A204.1 (cell line): Measurements from ENCODE around the gene PLEK.
"Not testable (repeated sequence)": the region's sequence is repeated elsewhere in the genome, so short reads cannot be mapped to it uniquely, and the experiment has no call there.

ENCODE experiments used
- FAIRE-seq: peaks from 2 replicates; lab custom pipeline; 2012; peaks lifted over from hg19 to GRCh38; lab: Jason Lieb, UNC

PLEK gene

DNA sequence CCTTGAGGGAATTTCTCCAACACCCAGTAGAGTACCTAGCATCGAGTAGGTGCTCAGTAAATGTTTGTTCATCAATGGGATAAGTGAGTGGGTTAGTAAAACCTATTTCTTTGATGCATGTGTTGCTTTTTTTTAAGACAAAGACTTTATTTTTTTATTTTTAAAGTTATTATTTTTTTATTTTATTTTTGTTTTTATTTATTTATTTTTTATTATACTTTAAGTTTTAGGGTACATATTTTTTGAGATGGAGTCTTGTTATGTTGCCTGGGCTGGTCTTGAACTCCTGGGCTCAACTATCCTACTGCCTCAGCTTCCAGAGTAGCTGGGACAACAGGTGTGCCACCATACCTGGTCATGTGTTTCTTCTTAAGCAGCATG, 20.8 kb downstream of the PLEK start:
- no peak for FAIRE-seq

DNA sequence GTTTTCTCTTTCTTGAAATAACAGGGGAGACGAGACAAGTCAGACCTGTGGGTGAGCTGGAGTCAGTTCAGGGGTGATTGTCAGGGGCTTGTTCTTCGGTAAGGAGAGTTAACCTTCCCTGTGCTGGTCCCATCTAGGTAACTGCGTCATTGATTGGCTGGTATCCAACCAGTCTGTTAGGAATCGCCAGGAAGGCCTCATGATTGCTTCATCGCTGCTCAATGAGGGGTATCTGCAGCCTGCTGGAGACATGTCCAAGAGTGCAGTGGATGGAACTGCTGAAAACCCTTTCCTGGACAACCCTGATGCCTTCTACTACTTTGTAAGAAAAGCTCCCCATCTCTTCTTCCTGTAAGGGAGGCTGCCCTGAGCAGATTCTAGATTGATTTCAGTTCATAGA, 21.3 kb downstream of the PLEK start:
- no peak for FAIRE-seq

DNA sequence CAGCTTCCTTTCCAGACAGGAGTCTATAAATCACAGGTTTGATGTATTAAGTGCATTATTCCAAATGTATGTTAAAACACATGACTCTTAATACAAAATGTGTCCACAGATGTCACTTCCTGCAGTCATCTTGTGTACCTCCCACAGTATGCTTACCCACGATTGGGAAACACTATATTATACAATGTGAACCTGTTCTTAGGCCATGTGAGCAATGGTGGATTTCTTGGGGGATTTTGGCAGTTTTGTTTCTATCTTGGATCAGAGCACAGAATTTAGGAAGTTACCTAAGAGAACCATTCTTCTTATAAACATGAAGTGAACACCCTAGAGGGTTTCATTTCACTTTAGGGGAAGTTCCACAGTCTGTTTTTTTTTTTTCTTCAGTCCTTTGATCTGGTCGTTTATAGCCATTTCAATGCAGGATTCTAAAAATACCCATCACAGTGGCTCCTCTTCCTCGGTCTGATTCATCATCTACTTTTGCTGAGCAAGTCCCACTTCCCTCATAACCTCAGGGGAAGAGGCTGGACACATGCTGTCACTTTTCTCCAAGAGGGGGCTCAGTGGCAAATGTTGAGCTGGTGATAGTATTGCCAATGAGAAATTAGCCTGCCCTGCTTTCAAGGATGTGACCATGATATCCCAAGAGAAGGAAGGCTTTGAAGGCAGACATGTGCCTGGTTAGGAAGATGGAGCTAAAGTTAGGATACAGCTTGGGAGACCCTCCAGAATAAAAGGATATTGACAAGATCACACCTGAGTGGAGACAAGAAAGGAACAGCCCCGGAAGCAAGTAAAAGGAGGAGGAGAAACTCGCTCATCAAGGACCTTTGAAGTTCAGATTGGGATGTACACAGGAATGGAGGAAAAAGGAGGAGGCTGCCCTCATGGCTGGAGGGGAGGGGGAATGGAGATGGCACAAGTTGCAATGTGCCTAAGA, 22.6 kb downstream of the PLEK start:
- FAIRE-seq = no peak

DNA sequence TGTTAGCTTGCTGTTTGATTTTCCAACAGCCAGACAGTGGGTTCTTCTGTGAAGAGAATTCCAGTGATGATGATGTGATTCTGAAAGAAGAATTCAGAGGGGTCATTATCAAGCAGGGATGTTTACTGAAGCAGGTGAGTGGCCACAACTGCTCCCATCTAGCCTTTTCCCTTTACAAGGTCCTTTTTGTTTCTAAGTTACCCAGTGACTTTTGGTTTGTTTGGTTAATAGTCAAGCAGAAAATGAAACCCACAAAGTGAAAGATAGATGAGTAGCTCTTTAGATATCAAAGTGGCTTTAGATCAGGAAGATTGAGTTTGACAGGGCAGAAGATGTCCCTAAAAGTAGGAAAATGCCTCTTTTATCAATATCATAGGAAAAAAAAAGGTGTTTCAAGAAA, 23.3 kb downstream of the PLEK start:
- FAIRE-seq = no peak

DNA sequence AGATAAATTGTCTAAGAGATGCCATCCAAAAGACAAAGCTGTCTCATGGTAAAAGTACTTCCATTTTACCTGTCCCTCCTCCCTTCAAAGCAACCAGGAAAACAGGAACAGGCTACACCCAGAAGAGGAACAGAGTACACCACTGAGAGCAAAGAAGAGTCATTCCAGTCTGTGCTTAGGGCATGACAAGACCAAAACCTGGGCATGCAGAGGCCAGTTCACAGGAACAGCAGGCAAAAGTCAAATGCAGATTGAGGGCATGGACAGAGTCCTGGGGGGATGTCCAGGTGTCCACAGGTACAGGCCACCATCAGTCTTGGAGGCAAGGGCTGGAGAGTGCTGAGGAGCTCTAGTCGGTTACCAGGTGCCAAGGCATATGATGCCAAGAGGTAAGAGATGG, 23.7 kb downstream of the PLEK start:
- FAIRE-seq = no peak

DNA sequence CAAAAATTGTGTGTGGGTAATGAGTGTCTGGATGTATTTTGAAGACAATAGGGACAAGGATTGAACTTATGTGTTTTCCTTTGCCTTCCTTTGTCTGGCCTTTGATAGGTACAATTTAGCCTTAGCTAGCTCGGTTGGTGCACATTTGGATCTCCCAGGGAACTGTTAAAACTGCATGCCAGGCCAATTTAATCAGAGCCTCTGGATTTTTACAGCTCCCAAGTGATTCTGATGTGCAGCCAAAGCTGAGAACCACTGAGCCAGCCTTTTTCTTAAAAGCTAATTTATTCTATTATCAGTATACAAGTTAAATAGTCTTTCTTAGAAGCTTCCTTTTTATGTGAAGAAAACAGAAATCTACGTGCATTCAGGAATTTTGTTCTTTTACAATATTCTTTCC, 25.0 kb downstream of the PLEK start:
- no peak for FAIRE-seq

DNA sequence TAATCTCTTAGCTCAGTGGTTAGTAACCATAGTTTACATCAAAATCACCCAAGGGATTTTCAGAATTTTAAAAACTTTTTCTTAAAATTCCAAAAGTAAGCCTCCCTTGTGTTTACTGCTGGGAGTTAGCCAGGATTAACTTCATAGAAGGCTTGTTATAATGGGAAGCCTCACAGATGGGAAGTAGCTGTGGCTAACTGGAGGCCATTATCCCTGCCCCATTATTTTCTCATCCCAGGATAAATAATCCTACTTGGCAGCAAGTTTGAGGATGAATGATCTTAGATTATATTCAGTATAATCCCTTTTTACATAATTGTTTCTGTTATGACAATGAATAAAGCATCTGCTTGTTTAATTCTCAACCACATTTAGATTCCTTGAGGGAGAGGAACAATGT, 25.5 kb downstream of the PLEK start:
- FAIRE-seq = no peak

DNA sequence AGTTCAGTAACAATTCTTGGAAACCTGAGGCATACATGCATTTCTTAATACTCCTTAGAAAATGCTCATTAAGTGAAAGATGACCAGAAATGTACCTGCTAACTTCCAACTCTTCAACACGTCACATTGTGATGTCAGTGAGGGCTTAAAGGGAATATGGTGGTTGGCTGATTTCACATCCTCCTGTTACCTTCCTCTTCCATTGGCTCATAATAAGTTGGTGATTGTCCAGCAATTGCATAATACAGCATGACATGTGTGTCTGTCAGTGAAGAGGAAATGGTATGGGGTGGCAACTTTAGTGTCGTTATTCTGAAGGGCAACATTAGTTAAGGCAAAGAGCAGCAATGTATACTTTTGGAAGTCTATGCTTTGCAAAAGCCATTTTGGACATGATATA, 26.0 kb downstream of the PLEK start:
- FAIRE-seq = no peak

DNA sequence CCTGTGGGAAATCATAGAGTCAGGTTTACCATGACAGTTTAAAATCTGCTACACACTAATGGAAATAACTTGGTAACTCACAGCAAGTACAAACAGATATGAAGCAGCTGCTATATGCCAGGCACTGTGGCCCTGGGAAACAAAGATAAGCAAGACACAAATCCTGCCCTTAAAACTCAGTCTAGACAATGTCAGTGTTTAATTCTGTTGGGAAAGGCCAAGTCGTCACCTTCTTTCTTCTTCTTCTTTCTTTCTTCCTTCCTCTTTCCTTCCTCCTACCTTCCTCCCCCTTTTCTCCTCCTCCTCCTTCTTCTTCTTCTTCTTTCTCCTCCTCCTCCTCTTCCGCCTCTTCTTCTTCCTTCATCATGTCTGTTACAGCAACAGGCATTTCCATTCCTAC, 26.8 kb downstream of the PLEK start:
- FAIRE-seq = no peak

DNA sequence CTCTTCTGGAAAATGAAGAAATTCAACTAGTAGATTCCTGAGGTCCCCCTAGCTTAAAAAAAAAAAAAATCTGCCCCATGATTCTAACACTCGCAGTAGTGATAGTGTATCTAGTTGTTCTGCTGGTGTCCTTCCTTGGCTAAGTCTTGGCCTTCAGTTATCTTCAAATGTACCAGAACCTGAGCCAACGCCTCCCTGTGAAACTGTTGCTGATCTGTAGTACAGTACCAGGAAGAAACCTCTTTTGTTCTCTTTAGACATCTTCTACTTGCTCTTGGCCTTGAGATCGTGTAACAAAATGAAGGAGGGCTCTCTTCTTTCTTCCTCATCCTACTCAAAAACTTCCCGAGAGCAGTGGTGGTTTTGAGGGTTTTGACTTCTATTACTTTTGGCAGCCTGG, 31.0 kb downstream of the PLEK start:
- FAIRE-seq = no peak

DNA sequence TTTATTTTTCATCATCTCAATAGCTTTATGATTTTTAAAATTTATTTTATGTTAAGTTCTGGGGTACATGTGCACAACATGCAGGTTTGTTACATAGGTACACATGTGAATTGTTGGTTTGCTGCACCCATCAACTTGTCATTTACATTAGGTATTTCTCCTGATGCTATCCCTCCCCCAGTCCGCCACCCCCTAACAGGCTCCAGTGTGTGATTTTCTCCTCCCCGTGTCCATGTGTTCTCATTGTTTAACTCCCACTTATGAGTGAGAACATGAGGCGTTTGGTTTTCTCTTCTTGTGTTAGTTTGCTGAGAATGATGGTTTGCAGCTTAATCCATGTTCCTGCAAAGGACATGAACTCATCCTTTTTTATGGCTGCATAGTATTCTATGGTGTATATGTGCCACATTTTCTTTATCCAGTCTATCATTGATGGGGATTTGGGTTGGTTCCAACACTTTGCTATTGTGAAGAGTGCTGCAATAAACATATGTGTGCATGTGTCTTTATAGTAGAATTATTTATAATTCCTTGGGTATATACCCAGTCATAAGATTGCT, 32.7 kb downstream of the PLEK start:
- not testable (repeated sequence) for FAIRE-seq

DNA sequence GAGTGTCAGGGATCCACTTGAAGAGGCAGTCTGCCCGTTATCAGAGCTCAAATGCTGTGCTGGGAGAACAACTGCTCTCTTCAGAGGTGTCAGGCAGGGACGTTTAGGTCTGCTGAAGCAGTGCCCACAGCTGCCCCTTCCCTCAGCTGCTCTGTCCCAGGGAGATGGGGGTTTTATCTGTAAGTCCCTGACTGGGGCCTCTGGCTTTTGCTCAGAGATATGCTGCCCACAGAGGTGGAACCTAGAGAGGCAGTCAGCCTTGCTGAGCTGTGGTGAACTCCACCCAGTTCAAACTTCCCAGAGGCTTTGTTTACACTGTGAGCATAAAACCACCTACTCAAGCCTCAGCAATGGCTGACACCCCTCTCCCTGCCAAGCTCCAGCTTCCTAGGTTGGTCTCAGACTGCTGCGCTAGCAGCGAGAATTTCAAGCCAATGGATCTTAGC, 38.1 kb downstream of the PLEK start:
- no peak for FAIRE-seq

DNA sequence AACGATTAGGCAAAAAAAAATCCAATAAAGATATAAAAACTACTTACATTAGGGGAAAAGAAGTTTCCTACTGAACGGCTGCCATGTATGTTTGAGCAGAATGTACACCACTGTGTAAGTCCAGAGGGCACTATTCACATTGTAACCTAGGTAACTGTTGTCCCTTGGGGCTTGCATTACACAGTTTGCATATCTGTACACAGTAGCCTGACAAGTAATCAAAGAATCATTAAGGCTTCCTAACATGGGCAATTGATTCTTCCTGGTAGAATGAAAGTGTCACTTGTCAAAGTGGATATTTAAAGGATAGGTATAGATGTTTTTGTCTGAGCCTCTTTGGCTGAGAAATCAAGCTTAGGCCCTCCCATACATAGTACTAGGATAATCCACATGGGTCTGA, 39.1 kb downstream of the PLEK start:
- FAIRE-seq = no peak

DNA sequence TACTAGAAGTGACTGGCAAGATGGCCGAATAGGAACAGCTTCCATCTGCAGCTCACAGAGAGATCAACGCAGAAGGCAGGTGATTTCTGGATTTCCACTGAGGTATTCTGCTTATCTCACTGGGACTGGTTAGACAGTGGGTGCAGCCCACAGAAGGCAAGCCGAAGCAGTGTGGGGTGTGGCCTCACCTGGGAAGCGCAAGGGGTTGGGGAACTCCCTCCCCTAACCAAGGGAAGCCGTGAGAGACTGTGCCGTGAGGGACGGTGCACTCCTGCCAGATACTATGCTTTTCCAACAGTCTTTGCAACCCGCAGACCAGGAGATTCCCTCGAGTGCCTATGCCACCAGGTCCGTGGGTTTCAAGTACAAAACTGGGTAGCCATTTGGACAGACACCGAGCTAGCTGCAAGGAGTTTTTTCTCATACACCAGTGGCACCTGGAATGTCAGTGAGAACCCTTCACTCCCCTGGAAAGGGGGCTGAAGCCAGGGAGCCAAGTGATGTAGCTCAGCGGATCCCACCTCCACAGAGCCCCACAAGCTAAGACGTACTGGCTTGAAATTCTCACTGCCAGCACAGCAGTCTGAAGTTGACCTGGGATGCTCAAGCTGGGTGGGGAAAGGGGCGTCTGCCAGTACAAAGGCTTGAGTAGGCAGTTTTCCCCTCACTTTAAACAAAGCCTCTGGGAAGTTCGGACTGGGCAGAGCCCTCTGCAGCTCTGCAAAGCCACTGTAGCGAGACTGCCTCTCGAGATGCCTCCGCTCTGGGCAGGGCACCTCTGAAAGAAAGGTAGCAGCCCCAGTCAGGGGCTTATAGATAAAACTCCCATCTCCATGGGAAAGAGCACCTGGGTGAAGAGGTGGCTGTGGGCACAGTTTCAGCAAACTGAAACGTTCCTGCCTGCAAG, 40.1 kb downstream of the PLEK start:
- FAIRE-seq = no peak

DNA sequence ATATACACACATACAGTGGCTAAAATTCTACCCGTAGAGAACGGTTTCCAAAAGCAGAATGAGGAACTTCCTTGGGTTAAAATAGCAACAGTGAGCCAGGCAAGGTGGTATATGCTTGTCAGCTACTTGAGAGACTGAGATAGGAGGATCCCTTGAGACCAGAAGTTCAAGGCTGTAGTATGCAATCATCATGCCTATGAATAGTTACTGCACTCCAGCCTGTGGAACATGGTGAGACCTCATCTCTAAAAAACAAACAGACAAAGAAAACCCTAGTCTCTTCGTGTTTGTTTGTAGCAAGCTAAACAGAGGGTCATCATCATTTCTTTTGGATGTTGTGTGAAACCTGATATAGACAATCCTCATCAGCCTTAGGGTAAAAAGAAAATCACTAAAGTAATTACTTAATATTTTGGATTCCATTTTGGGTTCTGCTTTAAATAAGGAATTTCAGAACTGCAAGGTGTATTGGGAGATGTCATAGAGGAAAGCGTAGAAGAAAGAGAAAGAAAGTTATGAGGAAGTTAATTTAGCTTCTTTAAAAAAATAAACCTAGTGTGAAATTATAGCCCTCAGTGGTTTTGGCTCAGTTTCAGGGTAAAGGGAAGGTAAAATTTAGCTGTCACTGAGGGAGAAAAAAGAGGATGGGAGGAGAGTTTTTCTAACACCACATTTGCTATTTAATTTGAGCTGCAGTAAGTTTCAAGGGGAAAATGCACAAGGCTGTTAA, 46.5 kb downstream of the PLEK start:
- FAIRE-seq = no peak

DNA sequence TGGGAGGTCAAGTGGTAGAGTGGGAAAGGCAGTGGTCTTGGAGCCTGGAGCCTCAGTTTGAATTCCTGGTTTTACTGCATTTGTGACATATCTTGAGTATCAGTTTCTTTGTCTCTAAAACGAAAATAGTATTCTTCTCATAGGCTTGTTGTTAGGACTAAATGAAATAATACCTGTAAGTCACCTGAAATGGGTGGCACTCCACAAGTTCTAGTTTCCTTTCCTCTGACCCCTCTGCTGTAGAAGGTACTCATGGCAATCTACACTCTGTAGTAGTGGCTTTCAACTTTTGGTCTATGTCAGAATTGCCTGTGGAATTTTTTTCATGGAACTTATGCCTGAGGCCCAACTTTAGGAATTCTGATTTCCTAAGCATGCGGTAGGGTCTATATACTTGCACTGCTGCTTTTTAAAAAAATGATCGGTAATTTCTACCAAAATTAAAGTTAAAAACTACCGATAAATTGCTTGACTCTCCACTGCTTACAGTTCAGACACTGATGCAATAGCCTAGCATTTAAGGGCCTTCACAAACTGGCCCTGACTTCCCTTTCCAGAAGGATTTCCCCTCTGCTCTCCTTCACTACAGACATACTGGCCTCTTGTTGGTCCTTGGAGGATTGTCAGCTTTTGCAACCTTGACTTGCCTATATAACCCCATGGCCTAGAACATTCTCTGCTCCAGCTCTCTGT, 47.2 kb downstream of the PLEK start:
- no peak for FAIRE-seq

DNA sequence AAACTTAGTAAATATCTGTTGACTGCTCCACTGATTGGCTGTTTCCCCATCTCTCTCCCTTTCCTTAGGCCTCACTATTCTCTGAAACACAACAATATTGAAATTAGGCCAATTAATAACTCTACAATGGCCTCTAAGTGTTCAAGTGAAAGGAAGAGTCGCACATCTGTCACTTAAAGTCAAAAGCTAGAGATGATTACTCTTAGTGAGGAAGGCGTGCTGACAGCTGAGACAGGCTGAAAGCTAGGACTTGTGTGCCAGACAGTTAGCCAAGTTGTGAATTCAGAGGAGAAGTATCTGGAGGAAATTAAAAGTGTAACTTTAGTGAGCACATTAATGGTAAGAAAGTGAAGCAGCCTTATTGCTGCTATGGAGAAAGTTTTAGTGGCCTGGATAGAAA, 48.4 kb downstream of the PLEK start:
- no peak for FAIRE-seq

DNA sequence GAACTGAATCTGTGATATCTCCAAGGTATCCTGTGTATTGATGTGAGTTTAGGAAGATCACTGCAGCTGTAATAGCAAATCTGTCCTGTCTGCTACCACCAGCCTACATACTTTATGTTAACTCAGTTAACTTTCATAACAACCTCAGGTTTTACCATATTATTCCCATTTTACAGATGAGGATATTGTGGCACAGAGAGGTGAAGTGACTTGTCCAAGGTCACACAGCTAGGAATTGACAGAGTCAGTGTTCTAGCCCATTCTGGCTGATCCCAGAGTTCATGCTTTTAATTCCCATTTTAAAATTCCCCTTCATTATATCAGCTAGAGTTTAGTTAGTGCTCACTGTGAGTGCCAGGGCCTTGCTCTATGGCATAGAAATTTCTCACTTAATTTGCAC, 49.4 kb downstream of the PLEK start:
- FAIRE-seq = no peak

DNA sequence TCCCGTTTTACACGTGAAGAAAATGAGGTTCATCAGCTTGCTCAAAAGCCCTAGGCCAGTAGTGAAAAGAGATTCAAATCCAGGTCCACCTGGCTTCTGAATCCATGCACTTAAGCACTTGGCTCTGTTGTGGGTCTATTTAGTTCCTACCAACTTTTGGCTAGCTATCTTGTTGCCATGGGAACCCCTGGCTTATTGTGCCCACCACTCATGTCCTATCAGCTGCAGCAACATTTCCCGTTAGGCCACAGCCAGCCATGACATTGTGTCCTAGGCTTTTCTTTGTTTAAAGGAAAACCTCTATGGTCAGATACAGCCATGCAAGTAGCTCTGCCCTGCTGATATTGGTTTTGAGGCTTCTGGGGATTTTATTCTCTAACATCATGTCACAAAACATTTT, 49.8 kb downstream of the PLEK start:
- no peak for FAIRE-seq

DNA sequence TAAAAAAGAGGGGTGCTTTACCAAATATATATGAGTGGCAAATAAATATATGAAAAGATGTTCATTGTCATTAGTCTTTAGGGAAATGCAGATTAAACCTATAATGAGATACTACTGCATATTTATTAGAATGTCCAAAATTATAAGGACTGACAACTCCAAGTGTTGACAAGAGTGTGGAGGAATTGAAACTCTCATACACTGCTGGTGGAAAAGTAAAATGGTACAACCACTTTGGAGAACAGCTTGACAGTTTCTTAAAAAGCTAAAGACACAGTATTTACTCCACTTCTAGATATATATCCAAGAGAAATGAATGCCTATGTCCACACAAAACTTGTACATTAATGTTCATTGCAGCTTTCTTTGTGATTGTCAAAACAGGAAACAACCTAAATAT, 50.4 kb downstream of the PLEK start:
- FAIRE-seq = no peak

DNA sequence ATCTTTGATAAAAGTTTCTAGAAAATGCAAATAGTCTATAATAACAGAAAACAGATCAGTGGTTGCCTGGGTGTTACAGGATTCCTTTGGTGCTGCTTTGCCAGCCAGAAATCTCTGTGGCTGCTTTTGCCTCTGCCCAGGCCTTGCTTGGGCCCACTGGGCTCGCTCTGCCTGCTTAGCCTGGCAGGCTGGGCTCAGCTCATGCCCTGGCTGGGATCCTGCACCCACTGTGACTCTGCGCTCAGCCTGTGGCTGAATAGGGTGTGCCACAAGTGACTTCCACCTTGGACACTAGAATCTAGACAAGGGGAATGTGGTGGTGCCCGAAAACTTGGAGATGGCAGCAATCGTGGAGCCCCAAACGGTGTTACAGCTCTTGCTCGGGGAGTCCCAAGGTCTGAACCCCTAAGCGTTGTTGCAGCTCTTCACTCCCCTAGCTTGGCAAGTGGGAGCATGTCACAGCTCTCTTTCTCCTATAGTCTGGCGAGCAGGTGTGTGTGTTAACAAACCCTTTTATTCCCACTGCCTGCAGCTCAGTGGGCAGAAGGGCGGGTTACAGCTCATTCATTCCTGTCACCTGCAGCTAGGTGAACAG, 51.1 kb downstream of the PLEK start:
- no peak for FAIRE-seq
